Peyer's patch (tissue), 4 donors: ENCODE data around the gene MEIS1.

Source experiments
- POLR2A ChIP-seq, 2 donors: fragments of 450-650 bp; IDR thresholded peaks; one replicate each; pipeline ENCODE4 v1.5.1; 2017; ENCODE audit warnings: antibody characterized with exemption in 2 of 2, mild to moderate bottlenecking in 2 of 2, moderate library complexity in 2 of 2
- TF ChIP-seq, protein P1 (sequence below), 6 experiments: fragments of 450-650 bp in 4 of 6; fragments of 200-600 bp in 2 of 6; sonication (generic) in 1 of 6; IDR thresholded peaks; one replicate each; pipeline ENCODE4 v1.5.1; 2017 to 2019; ENCODE audit warnings: antibody characterized with exemption in 6 of 6, mild to moderate bottlenecking in 3 of 6, moderate library complexity in 1 of 6

DNA sequence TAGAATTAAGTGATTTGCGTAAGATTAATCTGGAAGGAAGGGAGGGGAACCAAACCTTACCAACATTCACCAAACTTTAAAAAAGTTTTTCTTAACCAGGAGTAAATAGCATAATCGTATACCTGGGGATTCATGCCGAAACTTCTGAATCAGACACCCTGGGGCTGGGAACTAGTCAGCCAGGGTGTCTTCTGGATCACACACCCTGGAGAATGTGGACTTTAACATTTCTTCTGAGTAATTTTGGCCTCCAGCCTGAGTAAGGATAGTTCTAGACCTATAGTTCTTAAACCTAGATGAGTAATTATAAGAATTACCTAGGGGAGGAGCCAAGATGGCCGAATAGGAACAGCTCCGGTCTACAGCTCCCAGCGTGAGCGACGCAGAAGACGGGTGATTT, 44.1 kb upstream of the MEIS1 start:
- TF ChIP-seq POLR2A (IDR thresholded peaks at IDR 0.05): no peak
- TF ChIP-seq, protein P1, sequence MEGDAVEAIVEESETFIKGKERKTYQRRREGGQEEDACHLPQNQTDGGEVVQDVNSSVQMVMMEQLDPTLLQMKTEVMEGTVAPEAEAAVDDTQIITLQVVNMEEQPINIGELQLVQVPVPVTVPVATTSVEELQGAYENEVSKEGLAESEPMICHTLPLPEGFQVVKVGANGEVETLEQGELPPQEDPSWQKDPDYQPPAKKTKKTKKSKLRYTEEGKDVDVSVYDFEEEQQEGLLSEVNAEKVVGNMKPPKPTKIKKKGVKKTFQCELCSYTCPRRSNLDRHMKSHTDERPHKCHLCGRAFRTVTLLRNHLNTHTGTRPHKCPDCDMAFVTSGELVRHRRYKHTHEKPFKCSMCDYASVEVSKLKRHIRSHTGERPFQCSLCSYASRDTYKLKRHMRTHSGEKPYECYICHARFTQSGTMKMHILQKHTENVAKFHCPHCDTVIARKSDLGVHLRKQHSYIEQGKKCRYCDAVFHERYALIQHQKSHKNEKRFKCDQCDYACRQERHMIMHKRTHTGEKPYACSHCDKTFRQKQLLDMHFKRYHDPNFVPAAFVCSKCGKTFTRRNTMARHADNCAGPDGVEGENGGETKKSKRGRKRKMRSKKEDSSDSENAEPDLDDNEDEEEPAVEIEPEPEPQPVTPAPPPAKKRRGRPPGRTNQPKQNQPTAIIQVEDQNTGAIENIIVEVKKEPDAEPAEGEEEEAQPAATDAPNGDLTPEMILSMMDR (IDR thresholded peaks at IDR 0.05): no peak
